Endothelial cell of umbilical vein (primary cell): ENCODE data around the gene MOB3B. TPM values are rescaled to one million over a fixed set of nuclear protein-coding genes. Genes with fewer than 3 reads are reported as not detected.
A peak's percentile ranks its signal among the peaks of the same experiment; 100 is the strongest.

Source experiments
- BruUV-seq: library from RNA; stranded (reverse); fragments of 400-500 nt; replicated peaks from 2 replicates; lab custom pipeline; 2021; lab: Mats Ljungman, UMichigan
- CTCF ChIA-PET: fragments of 300-600, 350-600 bp; sonication (Branson Sonifier 250); formaldehyde crosslinking; loops from one replicate; lab custom pipeline; 2021; ENCODE audit warnings: antibody characterized with exemption, inconsistent platforms; lab: Charles Lee
- POLR2A ChIA-PET: fragments of 300-600, 350-600 bp; sonication (Branson Sonifier 250); formaldehyde crosslinking; loops from one replicate; lab custom pipeline; 2021; ENCODE audit warnings: antibody characterized with exemption, inconsistent platforms; lab: Charles Lee
- DNase-seq: peaks from one replicate; pipeline ENCODE4 v3.0.0-alpha.2; 2011; ENCODE audit warnings: low read depth, low spot score
- FAIRE-seq: peaks from 2 replicates; lab custom pipeline; 2011; peaks lifted over from hg19 to GRCh38; lab: Jason Lieb, UNC
- H2AFZ ChIP-seq: 2 replicates; pipeline ENCODE4 v1.6.0; 2012; ENCODE audit warnings: low read depth, low read length, control low read depth, inconsistent platforms
- H3K27ac ChIP-seq: 2 replicates; pipeline ENCODE4 v1.5.1; 2011; ENCODE audit warnings: low read depth, mild to moderate bottlenecking, control low read depth, low read length, moderate library complexity; ENCODE audit not compliant: insufficient read depth
- H3K27me3 ChIP-seq, 2 experiments: 2 replicates each; pipeline versions ENCODE4 v1.6.0 to v1.6.1; 2011; ENCODE audit warnings: low read length in 2 of 2, mixed read lengths in 1 of 2; ENCODE audit not compliant: control insufficient read depth in 2 of 2, insufficient read depth in 2 of 2
- H3K36me3 ChIP-seq, 2 experiments: 2 replicates in 1 of 2; 3 replicates in 1 of 2; pipeline ENCODE4 v1.5.1; 2011; ENCODE audit warnings: low read length in 2 of 2, mild to moderate bottlenecking in 1 of 2, moderate library complexity in 1 of 2; ENCODE audit not compliant: control insufficient read depth in 2 of 2, insufficient read depth in 2 of 2; ENCODE audit errors: extremely low read depth in 1 of 2
- H3K4me1 ChIP-seq: 3 replicates; pipeline ENCODE4 v1.5.1; 2011; ENCODE audit warnings: mild to moderate bottlenecking, low read length; ENCODE audit not compliant: control insufficient read depth, insufficient read depth; ENCODE audit errors: extremely low read depth
- H3K4me2 ChIP-seq: 2 replicates; pipeline ENCODE4 v1.6.1; 2011; ENCODE audit warnings: low read length, control low read depth, mixed read lengths; ENCODE audit not compliant: insufficient read depth
- H3K4me3 ChIP-seq, 3 experiments: fragments of 200-600 bp in 1 of 3; sonication (generic), shearing (Covaris generic) in 1 of 3; replicated peaks in 1 of 3; 2 replicates each; pipeline ENCODE4 v1.5.1; 2011 to 2016; ENCODE audit warnings: control low read depth in 3 of 3, low read length in 3 of 3, mild to moderate bottlenecking in 2 of 3, inconsistent platforms in 1 of 3, low read depth in 1 of 3, moderate library complexity in 1 of 3; ENCODE audit not compliant: insufficient read depth in 1 of 3
- H3K79me2 ChIP-seq: 2 replicates; pipeline ENCODE4 v1.6.0; 2012; ENCODE audit warnings: low read length, inconsistent platforms; ENCODE audit not compliant: control insufficient read depth, insufficient read depth
- H3K9ac ChIP-seq: replicated peaks from 2 replicates; pipeline ENCODE3; 2011; ENCODE audit warnings: low read length, control low read depth; ENCODE audit not compliant: insufficient read depth; ENCODE audit errors: extremely low read depth
- H3K9me1 ChIP-seq: replicated peaks from 3 replicates; pipeline ENCODE4 v1.6.0; 2011; ENCODE audit warnings: mild to moderate bottlenecking, low read length; ENCODE audit not compliant: control insufficient read depth, insufficient read depth; ENCODE audit errors: extremely low read depth
- H3K9me3 ChIP-seq: replicated peaks from 2 replicates; pipeline ENCODE4 v1.5.1; 2012; ENCODE audit warnings: low read length, inconsistent platforms; ENCODE audit not compliant: control insufficient read depth, insufficient read depth
- H4K20me1 ChIP-seq: replicated peaks from 2 replicates; pipeline ENCODE3; 2011; ENCODE audit warnings: mild to moderate bottlenecking, low read length; ENCODE audit not compliant: control insufficient read depth, insufficient read depth; ENCODE audit errors: extremely low read depth
- EZH2 ChIP-seq: IDR thresholded peaks from 2 replicates; pipeline ENCODE4 v1.6.1; 2012; ENCODE audit warnings: borderline replicate concordance, low read depth, mild to moderate bottlenecking, moderate library complexity, low read length, inconsistent platforms; ENCODE audit not compliant: severe bottlenecking
- FOS ChIP-seq: IDR thresholded peaks from 2 replicates; pipeline ENCODE4 v1.6.1; 2011; ENCODE audit warnings: mild to moderate bottlenecking, low read length, moderate library complexity, borderline replicate concordance; ENCODE audit not compliant: insufficient read depth
- GATA2 ChIP-seq: IDR thresholded peaks from 2 replicates; pipeline ENCODE4 v1.7.0; 2011; ENCODE audit warnings: low read depth, mild to moderate bottlenecking, moderate library complexity, mixed read lengths, low read length; ENCODE audit not compliant: insufficient read length, insufficient read depth
- JUN ChIP-seq: IDR thresholded peaks from 2 replicates; pipeline ENCODE4 v1.6.1; 2011; ENCODE audit warnings: borderline replicate concordance, low read depth; ENCODE audit not compliant: insufficient read length, insufficient read depth
- MYC ChIP-seq: IDR thresholded peaks from one replicate; pipeline ENCODE4 v1.6.1; 2011; ENCODE audit warnings: mild to moderate bottlenecking, low read depth, low read length
- POLR2A ChIP-seq: IDR thresholded peaks from 2 replicates; pipeline ENCODE4 v1.6.1; 2012; ENCODE audit warnings: low read depth, mild to moderate bottlenecking, control low read depth, low read length
- POLR2AphosphoS5 ChIP-seq: IDR thresholded peaks from 2 replicates; pipeline ENCODE4 v1.6.1; 2012; ENCODE audit warnings: low read depth, mild to moderate bottlenecking, control low read depth, low read length, moderate library complexity; ENCODE audit not compliant: insufficient read depth
- dilution Hi-C: fragments of 300-500 bp; cut with MboI; formaldehyde crosslinking; loops from one replicate; pipeline ENCODE4 v1.15.0; 2019; ENCODE audit warnings: low sequenced_read_pairs; ENCODE audit not compliant: extremely low pct_ligation_motif_present
- intact Hi-C: fragments of 100-400 bp; cut with micrococcal nuclease; formaldehyde crosslinking; loops from one replicate; pipeline ENCODE4 v1.10.0; 2022
- polyA plus RNA-seq, 4 experiments: library from polyadenylated mRNA; depleted of rRNA in 3 of 4; stranded (reverse) in 3 of 4; unstranded in 1 of 4; fragments of >200 nt; gene quantifications; 2 replicates each; pipeline versions ENCODE4 v1.2.1 to v1.2.3, GENCODE V29; 2011 to 2012; ENCODE audit warnings: missing spikeins in 1 of 4
- total RNA-seq: library from RNA; stranded (reverse); gene quantifications from 2 replicates; pipeline ENCODE4 v1.2.3, GENCODE V29; 2021
- TF ChIP-seq, protein P1 (sequence below), 2 donors: IDR thresholded peaks; 1 replicate in 1 of 2; 2 replicates in 1 of 2; pipeline ENCODE4 v1.5.1; 2011; ENCODE audit warnings: low read length in 2 of 2, mild to moderate bottlenecking in 2 of 2, moderate library complexity in 2 of 2, control low read depth in 1 of 2, inconsistent platforms in 1 of 2, low read depth in 1 of 2; ENCODE audit not compliant: insufficient read depth in 1 of 2; ENCODE audit errors: extremely low read depth in 1 of 2
- TF ChIP-seq, protein P2 (sequence below): IDR thresholded peaks from 2 replicates; pipeline ENCODE4 v1.6.1; 2011; ENCODE audit not compliant: insufficient read depth, insufficient read length

MOB3B gene
- total and polyA plus RNA-seq, 2 donors (not counting 3 experiments of a cell fraction or from before 2014, with no cell fraction given), result 0.03 TPM; not detected in 1

DNA sequence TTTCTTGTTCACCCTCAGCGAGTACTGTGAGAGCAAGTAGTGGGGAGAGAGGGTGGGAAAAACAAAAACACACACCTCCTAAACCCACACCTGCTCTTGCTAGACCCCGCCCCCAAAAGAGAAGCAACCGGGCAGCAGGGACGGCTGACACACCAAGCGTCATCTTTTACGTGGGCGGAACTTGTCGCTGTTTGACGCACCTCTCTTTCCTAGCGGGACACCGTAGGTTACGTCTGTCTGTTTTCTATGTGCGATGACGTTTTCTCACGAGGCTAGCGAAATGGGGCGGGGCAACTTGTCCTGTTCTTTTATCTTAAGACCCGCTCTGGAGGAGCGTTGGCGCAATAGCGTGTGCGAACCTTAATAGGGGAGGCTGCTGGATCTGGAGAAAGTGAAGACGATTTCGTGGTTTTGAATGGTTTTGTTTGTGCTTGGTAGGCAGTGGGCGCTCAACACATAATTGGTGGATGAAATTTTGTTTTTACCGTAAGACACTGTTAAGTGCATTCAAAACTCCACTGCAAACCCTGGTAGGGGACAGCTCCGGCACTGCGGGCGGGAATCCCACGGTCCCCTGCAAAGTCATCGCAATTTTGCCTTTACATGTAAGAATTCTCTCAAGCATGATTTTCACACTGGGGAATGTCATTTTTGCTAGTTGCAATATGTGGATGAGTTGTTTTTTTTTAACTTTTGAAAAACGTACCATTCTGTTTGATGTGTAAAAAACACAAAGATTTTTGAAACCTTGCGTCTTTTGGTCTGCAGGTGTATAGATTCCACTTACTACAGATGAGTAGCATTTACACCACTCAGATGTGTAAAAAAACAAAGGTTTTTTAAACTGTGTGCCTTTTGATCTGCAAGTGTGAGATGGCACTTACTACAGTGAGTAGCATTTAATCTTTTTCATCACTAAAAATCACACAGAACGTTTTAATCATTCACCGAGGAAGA is 44.3 kb upstream of the MOB3B start:
- Histone ChIP-seq H3K36me3 (no peaks in the 10 kb centered on the region), H3K4me3 (peak overlapping the region; percentile 68 to 72 (median 70)), H4K20me1 (no peaks in the 10 kb centered on the region), H3K9me1 (no peaks in the 10 kb centered on the region), H3K4me2 (peak overlapping the region; percentile 92), H3K4me1 (peaks cover 12% of the 10 kb centered on the region), H3K27ac (peak overlapping the region; percentile 87), H3K9ac (peak overlapping the region; percentile 83), H3K79me2 (no peaks in the 10 kb centered on the region), H3K9me3 (no peaks in the 10 kb centered on the region), H2AFZ (peak overlapping the region; percentile 98), H3K27me3 (peaks cover 0 to under 1% of the 10 kb centered on the region in 2 experiments)
- dilution Hi-C loops (no loop called here), intact Hi-C loops (loop anchor here (2.0 kb wide), 1 partner anchor 681 kb away; the partner anchor contains the start of gene CAAP1)
- TSS peak; percentile 71 for BruUV-seq
- DNase-seq (peak; percentile 99), FAIRE-seq (peak; percentile 98)
- POLR2A ChIA-PET, result no interaction called here
- TF ChIP-seq, protein P1, sequence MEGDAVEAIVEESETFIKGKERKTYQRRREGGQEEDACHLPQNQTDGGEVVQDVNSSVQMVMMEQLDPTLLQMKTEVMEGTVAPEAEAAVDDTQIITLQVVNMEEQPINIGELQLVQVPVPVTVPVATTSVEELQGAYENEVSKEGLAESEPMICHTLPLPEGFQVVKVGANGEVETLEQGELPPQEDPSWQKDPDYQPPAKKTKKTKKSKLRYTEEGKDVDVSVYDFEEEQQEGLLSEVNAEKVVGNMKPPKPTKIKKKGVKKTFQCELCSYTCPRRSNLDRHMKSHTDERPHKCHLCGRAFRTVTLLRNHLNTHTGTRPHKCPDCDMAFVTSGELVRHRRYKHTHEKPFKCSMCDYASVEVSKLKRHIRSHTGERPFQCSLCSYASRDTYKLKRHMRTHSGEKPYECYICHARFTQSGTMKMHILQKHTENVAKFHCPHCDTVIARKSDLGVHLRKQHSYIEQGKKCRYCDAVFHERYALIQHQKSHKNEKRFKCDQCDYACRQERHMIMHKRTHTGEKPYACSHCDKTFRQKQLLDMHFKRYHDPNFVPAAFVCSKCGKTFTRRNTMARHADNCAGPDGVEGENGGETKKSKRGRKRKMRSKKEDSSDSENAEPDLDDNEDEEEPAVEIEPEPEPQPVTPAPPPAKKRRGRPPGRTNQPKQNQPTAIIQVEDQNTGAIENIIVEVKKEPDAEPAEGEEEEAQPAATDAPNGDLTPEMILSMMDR (IDR thresholded peaks at IDR 0.05; ENCODE audit: extremely low read depth in 1 of 2, insufficient read depth in 1 of 2, low read depth in 1 of 2, low read length in 2 of 2), result no peak
- TF ChIP-seq GATA2 (no peak), POLR2AphosphoS5 (peak; percentile 28), MYC (no peak), JUN (peak; percentile 59), FOS (peak; percentile 58), POLR2A (no peak), EZH2 (no peak)
- TF ChIP-seq, protein P2, sequence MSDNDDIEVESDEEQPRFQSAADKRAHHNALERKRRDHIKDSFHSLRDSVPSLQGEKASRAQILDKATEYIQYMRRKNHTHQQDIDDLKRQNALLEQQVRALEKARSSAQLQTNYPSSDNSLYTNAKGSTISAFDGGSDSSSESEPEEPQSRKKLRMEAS, result no peak
- CTCF ChIA-PET, result interaction anchor here (0.8 to 1.0 kb wide), 4 partner anchors 14 to 43 kb away, joined by 3 to 4 read pairs (median 3); no protein-coding TSS in a partner anchor
